HG03025 (cell line): ENCODE results near the gene PRDM12.
"Not testable (repeated sequence)": the region's sequence is repeated elsewhere in the genome, so short reads cannot be mapped to it uniquely, and the experiment has no call there.

Source experiments
- ATAC-seq: cut with Tn5 transposase; IDR thresholded peaks from one replicate; pipeline ENCODE4 v1.9.1; 2021; ENCODE audit warnings: mild to moderate bottlenecking, moderate library complexity; ENCODE audit not compliant: unreplicated experiment, low FRiP score

Gene PRDM12

DNA sequence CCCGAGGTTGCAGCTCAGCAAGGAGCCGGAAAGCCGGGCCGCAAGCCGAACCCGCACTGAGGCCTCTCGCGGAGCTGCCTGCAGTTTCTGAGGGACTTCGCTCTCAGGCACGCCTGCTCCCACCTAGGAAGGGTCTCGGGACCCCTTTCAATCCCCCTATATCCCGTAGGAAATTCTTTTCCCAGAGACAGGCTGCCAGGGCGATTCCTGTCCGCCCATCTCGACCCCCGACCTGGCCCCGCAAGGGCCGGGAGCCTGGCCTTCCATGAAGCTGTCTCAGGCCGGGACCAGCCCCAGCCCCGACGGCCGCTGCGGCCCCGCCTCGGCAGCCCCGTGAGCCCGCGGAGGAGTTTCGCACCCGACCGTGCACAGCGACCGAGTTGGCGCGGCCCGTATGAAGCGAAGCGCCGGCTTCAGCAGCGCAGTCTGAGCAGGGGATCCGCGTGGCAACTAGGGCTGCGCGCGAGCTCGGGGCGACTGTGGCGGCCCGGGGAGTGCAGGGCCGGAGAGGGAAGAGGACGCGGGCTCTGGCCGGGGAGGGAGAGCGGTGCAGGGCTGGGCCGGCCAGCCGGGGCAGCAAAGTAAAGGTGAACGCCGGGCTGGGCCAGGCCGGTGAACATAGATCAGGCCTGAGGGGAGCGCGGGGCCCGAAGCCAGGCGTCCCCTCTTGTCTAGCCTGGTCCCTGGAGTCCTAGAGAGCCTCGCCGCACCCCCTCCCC, 977 bp upstream of the PRDM12 start:
- no peak for ATAC-seq

DNA sequence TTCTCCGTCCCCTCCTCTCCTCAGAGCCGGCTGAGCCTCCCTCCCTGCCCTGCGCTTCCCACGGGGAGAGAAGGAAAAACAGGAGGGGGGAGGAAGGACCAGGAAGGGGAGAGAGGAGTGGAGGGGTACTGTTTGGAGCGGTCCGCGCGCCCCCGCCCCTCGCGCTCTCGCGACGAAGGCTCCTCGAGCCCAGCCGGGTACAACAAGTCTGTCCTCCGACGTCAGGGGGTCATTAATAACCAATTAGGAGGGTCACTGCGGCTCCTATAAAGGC, 480 bp upstream of the PRDM12 start:
- ATAC-seq: no peak

DNA sequence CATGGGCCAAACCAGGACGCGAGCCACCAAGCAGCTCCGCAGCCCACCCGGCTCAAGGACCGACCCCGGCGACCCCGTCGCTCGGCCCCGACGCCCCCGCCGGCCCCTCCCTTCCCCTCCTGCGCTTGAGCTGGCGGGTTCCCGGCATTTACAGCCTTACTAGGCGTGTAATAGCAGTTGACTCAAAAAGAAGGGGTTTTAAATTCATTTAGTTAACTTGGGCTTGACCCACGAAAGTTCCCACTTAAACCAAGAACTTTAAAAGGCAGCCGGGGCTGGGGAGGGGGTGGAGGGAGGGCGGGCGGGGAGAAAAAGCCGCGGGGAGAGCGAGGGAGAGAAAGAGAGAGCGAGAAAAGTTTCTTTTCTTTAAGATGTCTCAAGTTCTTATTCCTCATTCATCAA, 636 bp downstream of the PRDM12 start:
- no peak for ATAC-seq

DNA sequence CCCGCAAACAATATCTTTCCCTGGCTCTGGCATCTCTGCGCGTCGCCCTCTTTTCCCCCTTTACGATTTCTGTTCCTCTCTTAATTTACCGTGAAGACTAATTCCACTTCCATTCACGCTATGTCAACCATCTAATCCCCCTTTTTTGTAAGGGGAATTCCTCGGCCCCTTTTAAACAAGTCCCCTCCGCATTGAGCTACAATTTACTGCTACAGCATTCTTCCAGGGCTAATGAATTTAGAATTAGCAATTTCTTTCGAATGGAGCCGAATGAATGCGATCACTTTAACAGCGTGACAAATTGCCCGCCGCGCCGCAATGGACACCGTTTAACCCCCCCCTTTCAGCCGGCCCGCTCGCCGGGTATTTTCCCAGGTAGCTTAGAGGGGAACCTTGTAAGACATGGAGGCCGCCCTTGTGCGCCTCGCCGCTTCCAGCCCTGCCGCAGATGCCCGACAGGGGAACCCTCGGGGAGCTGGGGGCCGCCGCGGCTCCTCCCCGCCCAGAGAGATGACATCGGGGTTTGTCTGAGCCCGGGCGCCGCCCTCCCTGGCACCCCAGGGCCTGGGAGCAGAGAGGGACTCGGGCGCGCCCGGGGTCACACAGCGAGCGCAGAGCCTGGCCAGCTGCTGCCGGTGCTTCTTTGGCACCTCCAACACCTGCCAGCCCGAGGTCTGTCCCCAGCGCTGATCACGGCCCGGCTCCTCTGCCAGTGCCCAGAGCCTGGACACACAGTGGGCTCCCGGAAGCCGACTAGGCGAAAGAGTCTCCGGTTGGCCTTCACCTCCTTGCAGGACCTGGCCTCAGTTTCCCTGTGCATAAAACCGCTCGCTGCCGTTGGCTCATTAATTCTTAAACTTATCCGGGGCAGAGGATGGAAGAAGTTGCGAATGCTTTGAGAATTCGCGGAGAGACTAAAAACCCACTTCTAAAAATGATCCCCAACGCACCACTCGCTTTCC, 1.3 kb downstream of the PRDM12 start:
- no peak for ATAC-seq

DNA sequence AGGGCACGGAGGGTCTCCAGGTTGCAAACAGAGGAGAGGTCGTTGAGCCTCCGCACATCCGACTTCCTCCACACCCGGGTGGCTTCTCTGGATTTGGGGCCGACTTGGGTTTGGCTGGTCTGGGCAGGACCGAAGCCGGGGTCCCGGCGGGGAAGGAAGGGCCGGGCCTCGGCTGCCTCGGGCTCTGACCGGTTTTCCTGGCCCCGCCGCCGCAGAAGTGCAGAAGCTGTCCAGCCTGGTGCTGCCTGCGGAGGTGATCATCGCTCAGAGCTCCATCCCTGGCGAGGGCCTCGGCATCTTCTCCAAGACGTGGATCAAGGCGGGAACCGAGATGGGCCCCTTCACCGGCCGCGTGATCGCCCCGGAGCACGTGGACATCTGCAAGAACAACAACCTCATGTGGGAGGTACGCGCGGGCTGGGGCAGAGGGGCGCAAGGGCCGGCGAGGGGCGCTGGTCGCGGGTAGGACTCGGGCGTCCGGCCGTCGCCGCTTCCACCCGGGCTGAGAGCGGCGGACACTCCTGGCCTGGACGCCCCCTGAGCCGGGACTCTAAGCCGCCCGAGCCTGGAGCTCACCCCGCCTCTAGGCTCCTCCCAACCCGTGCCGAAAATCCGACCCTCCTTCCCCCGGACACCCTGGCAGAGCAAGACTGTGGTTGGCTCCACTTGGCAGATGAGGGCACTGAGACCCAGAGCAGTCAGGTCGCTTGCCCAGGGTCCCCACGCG, 2.2 kb downstream of the PRDM12 start:
- ATAC-seq: no peak

DNA sequence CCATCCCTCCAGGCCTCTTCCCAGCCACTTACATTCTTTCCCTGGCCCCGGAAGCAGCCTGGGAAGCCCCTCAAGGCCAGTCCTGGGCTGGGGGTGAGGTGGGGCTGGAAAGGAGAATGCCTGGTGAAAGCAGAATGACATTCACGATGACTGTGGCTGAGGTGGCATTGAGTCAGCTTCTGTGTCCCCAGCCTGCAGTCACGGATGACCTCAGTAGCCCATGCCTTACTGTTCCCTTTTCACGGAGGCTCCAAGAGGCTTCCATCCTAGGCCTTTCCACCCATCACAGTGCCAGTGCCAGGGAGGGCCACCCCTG, 2.7 kb downstream of the PRDM12 start:
- no peak for ATAC-seq

DNA sequence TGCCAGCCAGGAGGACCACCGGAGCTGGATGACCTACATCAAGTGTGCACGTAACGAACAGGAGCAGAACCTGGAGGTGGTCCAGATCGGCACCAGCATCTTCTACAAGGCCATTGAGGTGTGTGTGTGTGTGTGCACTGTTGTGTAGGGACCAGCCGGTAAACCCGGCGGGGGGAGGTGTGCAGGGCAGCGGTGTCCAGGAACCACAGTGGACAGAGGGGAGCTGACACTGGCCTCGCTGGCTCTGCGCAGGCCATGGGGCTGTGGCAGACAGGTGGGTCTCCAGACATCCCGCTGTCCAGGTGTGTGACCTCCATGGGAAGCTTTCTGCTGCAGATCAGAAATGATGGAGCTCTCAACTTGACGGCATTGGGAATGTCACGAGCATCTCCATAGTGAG, 3.8 kb downstream of the PRDM12 start:
- no peak for ATAC-seq

DNA sequence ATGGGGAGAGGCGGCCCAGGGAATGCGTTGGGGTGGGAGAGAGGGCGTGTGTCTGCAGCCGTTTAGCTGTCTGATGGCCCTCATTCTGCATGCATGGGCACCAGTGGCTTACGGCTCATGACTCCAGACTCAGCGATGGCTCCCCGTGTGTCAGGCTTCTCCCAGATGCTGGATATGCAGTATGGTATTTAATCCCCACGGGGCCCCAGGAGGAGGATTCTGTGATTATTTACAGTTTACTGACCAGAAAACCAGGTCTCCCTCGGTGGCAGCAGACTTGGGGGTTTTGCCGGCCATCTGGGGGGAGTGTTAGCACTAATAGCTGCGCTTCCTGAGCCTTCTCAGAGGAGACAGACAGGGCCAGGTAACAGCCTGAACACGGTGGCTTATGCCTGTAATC, 4.3 kb downstream of the PRDM12 start:
- no peak for ATAC-seq

DNA sequence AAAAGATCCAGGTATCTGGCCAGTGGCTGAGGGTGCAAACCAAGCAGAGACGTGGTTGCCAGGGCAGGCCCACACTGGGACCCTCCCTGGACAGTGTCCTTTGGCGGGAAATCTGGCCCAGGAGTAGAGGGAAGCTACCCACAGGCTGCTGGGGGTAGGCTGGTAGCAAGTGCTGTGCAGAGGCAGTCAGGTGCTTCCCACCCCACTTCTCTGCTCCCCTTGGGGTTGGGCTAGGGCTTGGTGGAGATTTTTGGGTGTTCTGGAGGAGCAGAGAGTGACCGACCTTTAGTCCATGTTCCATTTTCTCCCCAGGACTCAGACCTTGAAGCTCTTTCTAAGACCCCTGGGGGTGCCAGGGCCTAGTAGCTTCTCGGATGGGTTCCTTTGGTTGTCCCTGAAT, 5.6 kb downstream of the PRDM12 start:
- no peak for ATAC-seq

DNA sequence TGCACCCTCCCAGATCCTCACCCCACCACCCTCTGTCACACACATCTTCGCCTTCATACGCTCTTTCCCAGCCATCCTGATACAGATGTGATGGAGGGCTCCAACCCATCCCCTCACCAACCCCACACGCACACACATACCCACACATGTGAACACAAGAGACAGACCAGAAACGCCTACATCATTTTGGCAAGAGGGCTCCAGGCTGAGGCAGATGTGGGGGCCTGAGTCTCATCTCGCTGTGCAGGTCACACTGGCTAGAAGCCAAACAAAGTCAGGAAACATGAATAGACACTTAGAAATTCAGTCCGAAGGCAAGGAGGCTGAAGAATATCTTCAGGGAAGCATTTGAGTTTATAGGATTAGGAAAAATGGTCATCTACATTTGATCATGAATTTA, 6.2 kb downstream of the PRDM12 start:
- ATAC-seq: no peak

DNA sequence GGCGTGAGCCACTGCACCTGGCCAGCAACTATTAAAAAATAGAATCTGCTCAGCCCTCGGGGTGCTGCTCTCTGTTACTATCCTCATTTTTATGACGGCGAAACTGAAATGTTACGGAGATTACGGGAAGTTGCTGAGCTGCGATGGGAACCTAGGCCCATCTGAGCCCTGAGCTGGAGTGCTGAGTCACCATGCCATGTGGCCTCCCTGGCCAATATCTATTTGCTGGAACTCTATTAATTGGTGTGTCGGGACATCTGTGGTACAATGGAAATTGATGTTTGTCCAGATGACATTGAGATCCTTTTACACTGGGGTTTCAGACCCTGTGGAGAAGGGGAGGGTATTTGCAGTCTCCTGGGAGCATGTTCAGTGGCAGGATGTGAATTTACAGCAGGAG, 8.1 kb downstream of the PRDM12 start:
- ATAC-seq: no peak

DNA sequence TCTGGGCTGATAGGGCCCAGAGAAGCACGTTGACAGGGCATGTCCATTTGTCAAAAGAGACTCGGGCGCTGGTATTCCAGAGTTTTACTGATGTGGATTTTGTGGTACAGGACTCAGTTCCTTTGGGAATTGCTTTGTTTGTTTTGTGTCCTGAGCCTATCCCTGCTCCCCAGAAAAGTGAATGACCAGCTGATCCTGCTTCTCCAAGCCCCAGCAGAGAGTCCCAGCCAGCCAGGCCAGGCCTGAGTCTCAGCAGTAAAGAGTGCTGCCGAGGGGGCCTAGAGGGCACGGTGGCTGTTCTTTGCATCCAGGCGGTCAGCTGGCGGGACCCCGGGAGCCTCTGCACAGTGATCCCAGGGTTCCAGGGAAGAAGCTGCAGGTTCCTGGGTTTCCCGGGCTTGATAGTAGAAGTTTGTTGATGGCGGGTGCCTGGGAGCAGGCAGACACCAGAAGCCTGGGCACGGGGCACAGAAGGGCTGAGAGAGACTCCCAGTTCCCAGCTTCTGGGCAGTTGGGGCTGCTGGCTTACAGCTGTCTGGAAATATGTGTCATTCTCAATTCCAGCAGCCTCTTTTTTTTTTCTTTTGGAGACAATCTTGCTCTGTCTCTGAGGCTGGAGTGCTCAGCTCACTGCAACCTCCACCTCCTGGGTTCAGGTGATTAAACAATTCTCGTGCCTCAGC, 8.7 kb downstream of the PRDM12 start:
- ATAC-seq: no peak

DNA sequence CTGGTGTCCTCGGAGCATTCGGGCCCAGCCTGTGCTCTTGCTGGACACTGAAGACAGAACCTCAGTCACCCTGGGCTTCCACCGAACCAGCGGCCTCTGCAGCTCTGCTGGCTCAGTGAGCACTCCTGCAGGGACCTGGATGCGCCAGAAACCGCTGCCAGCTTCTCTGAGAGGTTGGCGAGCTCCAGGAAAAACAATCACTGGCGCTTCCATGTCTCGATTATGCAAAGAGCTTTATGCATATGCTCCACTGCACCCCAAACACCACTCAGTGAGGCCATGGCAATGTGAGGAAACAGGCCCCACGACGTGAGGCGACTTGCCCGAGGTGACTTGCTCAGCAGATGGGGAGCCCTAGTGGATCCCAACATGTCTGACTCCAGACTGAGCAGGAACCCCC, 11.0 kb downstream of the PRDM12 start:
- ATAC-seq: no peak

DNA sequence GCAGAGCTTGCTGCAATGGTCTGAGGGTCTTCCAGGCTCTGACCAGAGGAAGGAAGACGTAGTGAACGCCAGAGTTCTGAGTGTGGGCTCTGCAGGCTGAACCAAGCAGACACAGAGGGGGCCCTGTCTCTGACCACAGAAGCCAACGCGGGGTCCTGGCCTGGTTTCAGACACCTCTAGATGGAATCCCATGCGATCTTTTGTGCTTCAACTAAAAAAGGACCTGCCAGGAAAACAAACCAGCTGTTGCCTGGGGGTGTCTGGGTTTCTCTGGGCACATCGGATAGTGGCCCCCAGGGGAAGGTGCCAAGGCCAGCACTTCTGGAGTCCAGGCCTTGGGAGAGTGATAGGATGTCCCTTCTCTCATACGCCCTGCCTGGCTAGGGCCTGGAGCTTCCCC, 12.9 kb downstream of the PRDM12 start:
- ATAC-seq: no peak

DNA sequence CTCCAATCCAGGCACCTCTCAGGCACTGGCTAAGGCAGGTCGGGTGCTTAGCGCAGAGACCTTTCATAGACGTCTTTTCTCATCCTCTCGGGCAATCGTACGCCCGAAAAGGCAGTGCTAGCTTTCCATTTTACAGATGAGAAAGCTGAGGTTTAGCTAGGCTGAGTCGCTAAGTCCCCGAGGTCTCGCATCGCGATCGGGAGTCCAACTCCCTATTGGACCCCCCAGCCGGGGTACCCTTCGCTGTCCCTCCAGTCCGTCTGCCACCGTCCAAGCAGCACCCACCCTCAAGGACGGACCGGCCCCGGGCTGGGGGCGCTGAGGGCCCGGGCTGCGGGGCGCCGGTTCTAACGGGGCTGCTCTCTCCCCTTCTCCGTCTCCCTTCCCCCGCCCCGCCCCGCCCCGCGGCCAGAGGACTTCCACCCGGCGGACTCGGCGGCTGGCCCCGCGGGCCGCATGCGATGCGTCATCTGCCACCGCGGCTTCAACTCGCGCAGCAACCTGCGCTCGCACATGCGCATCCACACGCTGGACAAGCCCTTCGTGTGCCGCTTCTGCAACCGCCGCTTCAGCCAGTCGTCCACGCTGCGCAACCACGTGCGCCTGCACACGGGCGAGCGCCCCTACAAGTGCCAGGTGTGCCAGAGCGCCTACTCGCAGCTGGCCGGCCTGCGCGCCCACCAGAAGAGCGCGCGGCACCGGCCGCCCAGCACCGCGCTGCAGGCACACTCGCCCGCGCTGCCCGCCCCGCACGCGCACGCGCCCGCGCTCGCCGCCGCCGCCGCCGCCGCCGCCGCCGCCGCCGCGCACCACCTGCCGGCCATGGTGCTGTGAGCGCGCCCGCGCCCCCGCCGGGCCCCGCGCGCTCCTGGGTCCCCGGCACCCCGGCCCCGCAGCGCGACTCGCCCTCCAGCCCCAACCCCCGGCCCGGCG, 16.7 kb downstream of the PRDM12 start:
- no peak for ATAC-seq

DNA sequence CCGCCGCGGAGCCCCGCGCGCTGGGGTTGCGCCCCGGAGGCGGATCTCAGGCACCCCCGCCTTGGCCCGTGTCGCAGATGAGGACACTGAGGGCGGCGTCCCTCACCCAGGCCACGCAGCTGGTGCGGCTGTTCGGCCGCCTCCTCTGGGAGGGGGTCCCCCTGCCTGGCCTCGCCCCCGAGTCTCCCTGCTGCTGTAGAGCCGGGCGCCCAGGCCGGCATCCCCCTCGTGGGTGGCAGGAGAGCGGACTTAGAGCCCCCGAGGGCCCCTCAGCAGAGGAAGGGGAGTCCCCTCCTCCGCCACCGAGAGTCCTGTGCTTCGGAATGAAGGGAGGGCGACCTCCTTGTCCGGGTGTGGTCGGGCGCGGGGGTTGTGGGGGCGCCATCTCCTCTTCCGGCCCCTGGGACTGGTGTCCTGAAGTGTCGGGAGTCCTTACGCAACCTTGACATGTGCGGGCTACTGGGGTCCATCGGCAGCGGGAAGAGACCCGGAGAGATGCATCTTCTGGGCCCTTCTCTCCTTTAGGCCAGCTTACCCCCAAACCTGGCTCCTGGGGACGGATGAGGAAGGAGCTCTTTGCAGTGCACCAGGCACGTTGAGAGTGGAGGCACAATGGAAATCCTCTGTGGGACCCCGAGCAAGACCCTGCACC, 17.5 kb downstream of the PRDM12 start:
- ATAC-seq: no peak

DNA sequence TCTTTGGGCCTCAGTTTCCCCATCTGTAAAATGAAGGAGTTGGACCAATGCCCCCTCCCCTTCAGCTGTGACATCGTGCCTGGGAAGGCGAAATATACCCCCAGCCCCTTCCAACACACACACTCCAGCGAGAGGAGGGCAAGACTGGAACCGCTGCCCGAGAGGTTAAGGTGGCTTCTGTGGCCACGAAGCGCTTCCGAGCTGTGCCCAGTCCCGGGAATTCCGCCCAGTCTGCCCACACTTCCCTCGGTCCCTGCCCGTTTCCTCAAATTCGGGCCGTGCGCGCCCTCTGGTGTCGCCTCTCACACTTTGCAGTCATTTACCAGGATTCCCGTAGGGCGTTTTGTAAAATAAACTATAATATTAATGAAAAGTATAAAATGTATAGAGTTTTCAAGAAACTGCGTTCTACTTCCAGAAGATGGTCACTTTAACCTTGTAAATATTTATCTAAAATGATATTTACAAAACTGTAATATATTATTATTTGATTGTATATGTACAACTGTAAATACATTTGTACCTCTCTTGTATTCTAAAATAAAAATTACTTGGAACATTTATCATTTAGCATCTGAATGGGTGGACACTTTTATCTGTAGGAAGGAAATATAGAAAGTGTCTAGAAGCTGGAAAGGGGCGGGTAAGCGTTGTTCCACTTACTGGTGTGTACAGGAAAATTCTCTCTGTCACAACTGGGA, 18.2 kb downstream of the PRDM12 start:
- ATAC-seq: no peak

DNA sequence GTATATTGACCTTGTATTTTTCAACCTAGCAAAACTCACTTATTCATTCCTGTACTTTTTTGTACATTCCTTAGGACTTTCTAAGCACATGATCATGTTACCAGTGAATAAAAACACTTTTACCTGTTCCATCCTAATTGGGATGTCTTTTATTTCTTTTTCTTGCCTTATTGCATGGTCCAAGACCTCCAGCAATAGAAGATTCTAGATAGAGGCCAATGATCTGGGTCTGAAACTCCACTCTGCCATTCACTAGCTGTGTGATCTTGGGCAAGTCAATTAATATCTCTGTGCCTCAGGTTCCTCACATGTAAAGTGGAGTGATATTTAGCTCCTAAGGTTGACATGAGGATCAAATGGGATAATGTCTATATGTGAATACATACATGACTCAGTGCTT, 20.7 kb downstream of the PRDM12 start:
- ATAC-seq: no peak

DNA sequence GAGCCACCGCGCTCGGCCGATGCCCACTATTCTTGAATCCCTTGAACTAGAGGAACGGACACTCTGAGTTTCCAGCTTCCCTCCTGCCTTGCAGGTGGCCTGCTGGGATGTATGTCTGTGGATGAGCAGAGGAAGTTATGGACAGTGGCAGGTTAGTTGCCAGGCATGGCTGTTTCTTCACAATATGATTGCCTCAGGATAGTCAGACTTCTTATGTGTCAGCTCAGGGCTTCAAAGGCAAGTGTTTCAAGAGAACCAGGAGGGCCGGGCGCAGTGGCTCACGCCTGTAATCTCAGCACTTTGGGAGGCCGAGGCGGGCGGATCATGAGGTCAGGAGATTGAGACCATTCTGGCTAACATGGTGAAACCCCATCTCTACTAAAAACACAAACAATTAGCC, 21.6 kb downstream of the PRDM12 start:
- ATAC-seq: not testable (repeated sequence)
